HEK293T (cell line): ENCODE results near the gene ALCAM.

ENCODE experiments used
- CTCF ChIA-PET: fragments of 350-600 bp; formaldehyde crosslinking; extraction: SDS; loops from one replicate; lab custom pipeline; 2021; ENCODE audit warnings: antibody characterized with exemption, inconsistent platforms; lab: Yijun Ruan, JAX
- POLR2A ChIA-PET: fragments of 350-600 bp; formaldehyde crosslinking; extraction: SDS; loops from one replicate; lab custom pipeline; 2020; ENCODE audit warnings: antibody characterized with exemption, inconsistent platforms; lab: Yijun Ruan, JAX
- DNase-seq: peaks from one replicate; pipeline ENCODE4 v3.0.0; 2012; ENCODE audit warnings: mixed read lengths; ENCODE audit errors: extremely low spot score
- ARNT ChIP-seq: fragments of 450-650 bp; IDR thresholded peaks from 2 replicates; pipeline ENCODE4 v1.6.1; 2017; ENCODE audit warnings: mild to moderate bottlenecking
- BHLHE40 ChIP-seq: fragments of 450-650 bp; IDR thresholded peaks from 2 replicates; pipeline ENCODE4 v1.6.1; 2016; ENCODE audit warnings: mild to moderate bottlenecking, moderate library complexity, borderline replicate concordance
- CTBP1 ChIP-seq: fragments of 450-650 bp; IDR thresholded peaks from 2 replicates; pipeline ENCODE4 v1.6.1; 2016; ENCODE audit warnings: borderline replicate concordance
- ELF4 ChIP-seq: fragments of 450-650 bp; IDR thresholded peaks from 2 replicates; pipeline ENCODE4 v1.6.1; 2017; ENCODE audit warnings: antibody characterized with exemption
- FOXA1 ChIP-seq: fragments of 450-650 bp; IDR thresholded peaks from 2 replicates; pipeline ENCODE4 v1.6.1; 2016; ENCODE audit warnings: mild to moderate bottlenecking
- FOXK2 ChIP-seq: fragments of 450-650 bp; IDR thresholded peaks from 2 replicates; pipeline ENCODE4 v1.6.1; 2016; ENCODE audit warnings: mild to moderate bottlenecking
- FOXM1 ChIP-seq: fragments of 450-650 bp; IDR thresholded peaks from 2 replicates; pipeline ENCODE4 v1.6.1; 2017; ENCODE audit warnings: mild to moderate bottlenecking, borderline replicate concordance
- HDGF ChIP-seq: fragments of 450-650 bp; IDR thresholded peaks from 2 replicates; pipeline ENCODE4 v1.6.1; 2017; ENCODE audit warnings: antibody characterized with exemption, borderline replicate concordance
- L3MBTL2 ChIP-seq: fragments of 450-650 bp; conservative IDR thresholded peaks from 2 replicates; pipeline ENCODE4 v1.6.1; 2016; ENCODE audit warnings: mild to moderate bottlenecking
- LEF1 ChIP-seq: fragments of 450-650 bp; IDR thresholded peaks from 2 replicates; pipeline ENCODE4 v1.6.1; 2017; ENCODE audit warnings: mild to moderate bottlenecking, borderline replicate concordance
- NFRKB ChIP-seq: fragments of 450-650 bp; IDR thresholded peaks from 2 replicates; pipeline ENCODE4 v1.6.1; 2016; ENCODE audit warnings: mild to moderate bottlenecking, moderate library complexity
- SP1 ChIP-seq: fragments of 450-650 bp; IDR thresholded peaks from 2 replicates; pipeline ENCODE4 v1.6.1; 2017
- SUZ12 ChIP-seq: fragments of 450-650 bp; IDR thresholded peaks from 2 replicates; pipeline ENCODE4 v1.6.1; 2016; ENCODE audit warnings: mild to moderate bottlenecking
- TARDBP ChIP-seq: fragments of 450-650 bp; IDR thresholded peaks from 2 replicates; pipeline ENCODE4 v1.6.1; 2016
- ZNF384 ChIP-seq: fragments of 450-650 bp; IDR thresholded peaks from 2 replicates; pipeline ENCODE4 v1.6.1; 2016
- TF ChIP-seq, protein P1 (sequence below): fragments of 450-650 bp; IDR thresholded peaks from 2 replicates; pipeline ENCODE4 v1.6.1; 2016

The ALCAM gene

DNA sequence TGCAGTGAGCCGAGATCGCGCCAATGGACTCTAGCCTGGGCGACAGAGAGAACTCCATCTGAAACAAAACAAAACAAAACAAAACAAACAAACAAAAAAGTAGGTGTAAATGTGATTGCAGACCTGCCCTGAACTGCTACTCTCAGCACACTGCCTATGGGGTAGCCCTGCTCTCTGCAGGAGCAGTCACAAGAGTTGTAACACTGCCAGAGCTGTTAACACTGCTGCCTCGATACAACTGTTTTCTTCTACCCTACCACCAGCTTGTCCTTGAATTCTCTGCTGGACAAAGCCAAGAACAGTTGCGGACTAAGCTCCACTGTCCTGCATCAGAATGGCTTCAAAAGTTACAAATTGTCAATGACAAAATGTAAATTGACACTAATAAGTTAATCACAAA is 89.3 kb downstream of the ALCAM start:
- ChIA-PET POLR2A (no interaction called here), CTCF (no interaction called here)
- no peak for DNase-seq
- TF ChIP-seq TARDBP = no peak
- no peak for TF ChIP-seq CTBP1
- TF ChIP-seq FOXA1 = no peak
- TF ChIP-seq ZNF384 = no peak
- TF ChIP-seq LEF1 = no peak
- no peak for TF ChIP-seq L3MBTL2
- no peak for TF ChIP-seq FOXM1
- no peak for TF ChIP-seq ELF4
- TF ChIP-seq SUZ12 = no peak
- TF ChIP-seq FOXK2 = no peak
- no peak for TF ChIP-seq HDGF

- TF ChIP-seq LEF1 (no peak), ARNT (no peak), FOXM1 (no peak), CTBP1 (no peak), BHLHE40 (no peak), FOXA1 (no peak), TARDBP (no peak), NFRKB (no peak), L3MBTL2 (no peak), ELF4 (no peak), FOXK2 (no peak), ZNF384 (no peak), SUZ12 (no peak), HDGF (no peak), SP1 (no peak)
- TF ChIP-seq, protein P1, sequence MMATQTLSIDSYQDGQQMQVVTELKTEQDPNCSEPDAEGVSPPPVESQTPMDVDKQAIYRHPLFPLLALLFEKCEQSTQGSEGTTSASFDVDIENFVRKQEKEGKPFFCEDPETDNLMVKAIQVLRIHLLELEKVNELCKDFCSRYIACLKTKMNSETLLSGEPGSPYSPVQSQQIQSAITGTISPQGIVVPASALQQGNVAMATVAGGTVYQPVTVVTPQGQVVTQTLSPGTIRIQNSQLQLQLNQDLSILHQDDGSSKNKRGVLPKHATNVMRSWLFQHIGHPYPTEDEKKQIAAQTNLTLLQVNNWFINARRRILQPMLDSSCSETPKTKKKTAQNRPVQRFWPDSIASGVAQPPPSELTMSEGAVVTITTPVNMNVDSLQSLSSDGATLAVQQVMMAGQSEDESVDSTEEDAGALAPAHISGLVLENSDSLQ = no peak
- no peak for DNase-seq
- POLR2A ChIA-PET = interaction anchor here (1.1 kb wide), 1 partner anchor 8 kb away, joined by 3 read pairs; no protein-coding TSS in a partner anchor
- CTCF ChIA-PET = no interaction called here
These were observed 92.0 kb downstream of the ALCAM start for GRCh38 chr3:105458518-105459215.

DNA sequence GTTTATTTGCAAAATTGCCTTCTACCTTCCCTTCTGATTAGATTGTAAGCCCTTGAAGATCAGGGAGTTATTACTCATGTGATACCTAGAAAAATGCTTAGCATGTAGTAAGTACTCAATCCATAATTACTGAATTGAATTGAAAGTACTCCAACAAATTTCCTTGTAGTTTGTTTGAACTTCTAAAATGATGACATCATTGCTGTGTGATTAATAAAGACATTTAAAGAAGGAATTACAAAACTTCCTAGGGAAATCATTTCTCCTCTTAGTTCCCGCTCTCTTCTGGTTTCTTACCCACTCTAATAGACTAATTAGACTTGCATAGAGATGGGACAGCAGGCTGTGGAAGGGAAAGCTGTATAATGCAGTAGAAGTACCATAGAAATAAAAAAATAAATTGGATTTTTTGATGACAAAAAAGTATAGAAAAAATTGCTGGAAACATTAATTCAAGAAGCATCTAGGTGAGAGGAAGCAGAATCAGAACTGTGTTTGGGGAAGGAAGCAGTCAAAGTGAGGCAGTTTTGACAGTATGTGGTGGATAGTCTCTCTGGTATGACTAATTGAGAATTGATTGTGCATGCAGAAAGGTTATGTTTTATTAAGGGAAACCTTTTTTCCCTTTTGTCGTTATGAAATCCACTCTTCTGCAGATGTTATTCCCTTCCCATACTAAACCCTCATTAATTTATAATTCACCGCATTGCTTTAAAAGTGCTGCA is 93.0 kb downstream of the ALCAM start:
- no peak for TF ChIP-seq FOXA1
- no peak for TF ChIP-seq NFRKB
- no peak for TF ChIP-seq CTBP1
- TF ChIP-seq ARNT = no peak
- no peak for TF ChIP-seq ZNF384
- TF ChIP-seq HDGF = no peak
- no peak for TF ChIP-seq L3MBTL2
- no peak for TF ChIP-seq SUZ12
- TF ChIP-seq TARDBP = no peak
- no peak for TF ChIP-seq BHLHE40
- no peak for TF ChIP-seq LEF1
- no peak for TF ChIP-seq ELF4
- no peak for TF ChIP-seq FOXK2
- no peak for TF ChIP-seq FOXM1
- TF ChIP-seq, protein P1 = no peak
- no peak for TF ChIP-seq SP1
- ChIA-PET CTCF (no interaction called here), POLR2A (no interaction called here)
- no peak for DNase-seq

DNA sequence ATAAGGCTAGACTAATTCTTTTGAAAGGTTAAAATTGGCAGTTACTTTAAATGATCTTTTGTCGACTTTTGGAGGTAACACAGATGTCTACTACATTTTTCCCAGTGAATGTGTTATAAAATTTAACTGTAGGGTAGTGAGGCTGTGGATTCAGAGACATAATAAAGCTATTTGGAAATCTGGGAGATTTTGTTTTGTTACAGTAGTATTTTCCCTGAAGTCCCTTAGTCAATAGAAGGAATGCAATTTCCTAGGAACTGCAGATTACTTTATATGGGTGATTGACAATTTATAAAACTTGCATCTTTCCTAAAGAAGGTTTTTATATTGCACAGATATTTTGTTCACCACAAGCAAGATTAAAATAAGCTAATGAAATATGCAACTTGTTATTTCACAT is 96.9 kb downstream of the ALCAM start:
- CTCF ChIA-PET = no interaction called here
- DNase-seq = no peak
- POLR2A ChIA-PET = no interaction called here
- TF ChIP-seq, protein P1 = no peak
- no peak for TF ChIP-seq FOXA1

DNA sequence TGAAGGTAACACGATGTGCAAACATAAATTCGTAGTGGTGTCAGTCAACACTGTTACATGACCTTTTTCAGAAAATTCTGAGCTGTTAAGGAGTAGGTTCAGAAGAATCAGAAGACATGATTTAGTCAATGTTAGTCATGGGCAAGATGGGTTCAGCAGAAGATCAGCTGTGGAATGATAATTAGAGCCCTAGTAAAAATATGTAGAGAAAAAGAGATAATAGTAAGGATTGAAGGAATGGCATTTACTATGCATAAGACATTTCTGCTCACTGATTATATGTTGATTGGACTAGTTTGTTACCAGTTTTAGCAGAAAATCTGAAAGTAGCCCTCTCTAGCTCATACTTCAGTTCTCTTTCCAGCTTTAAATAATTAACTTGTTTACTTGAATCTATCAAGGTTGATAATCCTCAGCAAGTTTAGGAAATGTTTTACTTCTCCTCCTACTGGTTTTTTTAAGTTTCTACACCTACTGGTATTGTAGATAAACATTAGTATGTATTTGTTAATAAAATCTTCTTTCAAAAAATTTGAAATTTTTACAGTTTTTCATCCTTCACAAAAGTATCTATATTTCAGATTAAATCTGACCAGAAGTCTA is 98.6 kb downstream of the ALCAM start:
- POLR2A ChIA-PET = no interaction called here
- DNase-seq = no peak
- CTCF ChIA-PET = interaction anchor here (0.7 kb wide), 1 partner anchor 261 kb away, joined by 3 read pairs; no protein-coding TSS in a partner anchor
- TF ChIP-seq SP1 (no peak), FOXM1 (no peak), NFRKB (no peak), HDGF (no peak)

GRCh38 chr3:105466072-105466471 is 99.4 kb downstream of the ALCAM start:
- DNase-seq = no peak
- TF ChIP-seq TARDBP (no peak), BHLHE40 (no peak), ELF4 (no peak), FOXM1 (no peak), LEF1 (no peak), FOXA1 (no peak), SP1 (no peak), NFRKB (no peak), SUZ12 (no peak), ARNT (no peak), CTBP1 (no peak), HDGF (no peak), FOXK2 (no peak), ZNF384 (no peak), L3MBTL2 (no peak)
- TF ChIP-seq, protein P1 = no peak
- CTCF ChIA-PET = interaction anchor here (0.7 kb wide), 1 partner anchor 262 kb away, joined by 3 read pairs; no protein-coding TSS in a partner anchor
- POLR2A ChIA-PET = interaction anchor here (1.1 kb wide), 1 partner anchor 8 kb away, joined by 3 read pairs; no protein-coding TSS in a partner anchor
